HPDE6-E6E7 (cell line): ENCODE results near the gene SLC6A18.

Experiments
- DNase-seq: peaks from one replicate; pipeline ENCODE4 v3.0.0; 2011; ENCODE audit warnings: missing footprints; ENCODE audit errors: extremely low spot score

The SLC6A18 gene, protein sequence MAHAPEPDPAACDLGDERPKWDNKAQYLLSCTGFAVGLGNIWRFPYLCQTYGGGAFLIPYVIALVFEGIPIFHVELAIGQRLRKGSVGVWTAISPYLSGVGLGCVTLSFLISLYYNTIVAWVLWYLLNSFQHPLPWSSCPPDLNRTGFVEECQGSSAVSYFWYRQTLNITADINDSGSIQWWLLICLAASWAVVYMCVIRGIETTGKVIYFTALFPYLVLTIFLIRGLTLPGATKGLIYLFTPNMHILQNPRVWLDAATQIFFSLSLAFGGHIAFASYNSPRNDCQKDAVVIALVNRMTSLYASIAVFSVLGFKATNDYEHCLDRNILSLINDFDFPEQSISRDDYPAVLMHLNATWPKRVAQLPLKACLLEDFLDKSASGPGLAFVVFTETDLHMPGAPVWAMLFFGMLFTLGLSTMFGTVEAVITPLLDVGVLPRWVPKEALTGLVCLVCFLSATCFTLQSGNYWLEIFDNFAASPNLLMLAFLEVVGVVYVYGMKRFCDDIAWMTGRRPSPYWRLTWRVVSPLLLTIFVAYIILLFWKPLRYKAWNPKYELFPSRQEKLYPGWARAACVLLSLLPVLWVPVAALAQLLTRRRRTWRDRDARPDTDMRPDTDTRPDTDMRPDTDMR

DNA sequence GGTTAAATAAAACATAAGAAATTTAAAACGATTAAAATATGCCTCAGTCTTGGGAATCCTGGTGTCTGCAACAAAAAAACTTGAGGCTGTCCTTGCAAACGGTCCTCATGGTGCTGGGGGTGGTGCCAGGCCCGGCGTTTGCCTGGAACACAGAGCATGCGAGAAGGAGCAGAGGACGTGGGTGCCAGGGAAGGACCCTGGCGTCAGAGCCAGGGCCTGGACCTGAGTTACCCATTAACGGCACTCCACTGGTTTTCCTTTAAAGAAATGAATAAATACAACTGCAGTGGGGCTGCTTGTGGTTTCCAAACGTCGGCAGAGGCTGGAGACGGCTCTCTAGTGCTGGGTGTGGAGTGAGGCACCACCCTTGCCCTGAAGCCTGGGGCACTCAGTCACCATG, at the start of gene SLC6A18:
Gene SLC6A18, plus strand, starts transcription at position 301 of the 400 bp plus-strand sequence. Its CDS starts 97 bp downstream, at position 398.
- no peak for DNase-seq

DNA sequence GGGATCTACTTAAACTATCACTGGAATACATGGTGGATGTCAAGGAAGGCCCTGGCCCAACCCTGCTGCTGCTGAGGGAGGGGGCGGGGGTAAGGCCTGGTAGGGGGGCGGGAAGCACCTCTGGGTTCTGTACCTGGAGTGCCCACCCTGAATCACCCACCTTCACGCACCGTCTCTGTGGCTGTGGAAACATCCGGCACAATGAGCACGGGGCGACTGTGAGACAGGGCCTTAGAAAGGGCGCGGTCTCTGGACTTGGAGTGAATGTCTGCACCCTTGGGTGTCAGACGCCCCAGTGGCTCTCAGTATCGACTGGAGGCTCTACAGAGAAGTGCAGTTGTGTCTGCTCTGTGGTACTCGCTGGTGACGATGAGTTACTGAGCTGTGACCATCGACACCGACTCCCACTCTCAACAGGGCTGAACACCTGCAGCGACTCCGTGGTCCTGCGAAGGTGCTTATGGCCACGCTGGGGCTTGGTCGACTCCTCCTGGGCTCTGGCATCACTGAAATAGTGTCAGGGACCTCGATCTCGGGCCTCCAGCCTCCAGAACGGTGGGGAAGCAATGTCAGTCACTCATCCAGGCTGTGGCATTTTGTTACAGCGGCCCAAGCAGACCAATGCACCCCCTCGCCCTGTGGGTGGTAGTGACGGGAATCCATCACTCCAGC, 49.2 kb upstream of the SLC6A18 start:
- no peak for DNase-seq

DNA sequence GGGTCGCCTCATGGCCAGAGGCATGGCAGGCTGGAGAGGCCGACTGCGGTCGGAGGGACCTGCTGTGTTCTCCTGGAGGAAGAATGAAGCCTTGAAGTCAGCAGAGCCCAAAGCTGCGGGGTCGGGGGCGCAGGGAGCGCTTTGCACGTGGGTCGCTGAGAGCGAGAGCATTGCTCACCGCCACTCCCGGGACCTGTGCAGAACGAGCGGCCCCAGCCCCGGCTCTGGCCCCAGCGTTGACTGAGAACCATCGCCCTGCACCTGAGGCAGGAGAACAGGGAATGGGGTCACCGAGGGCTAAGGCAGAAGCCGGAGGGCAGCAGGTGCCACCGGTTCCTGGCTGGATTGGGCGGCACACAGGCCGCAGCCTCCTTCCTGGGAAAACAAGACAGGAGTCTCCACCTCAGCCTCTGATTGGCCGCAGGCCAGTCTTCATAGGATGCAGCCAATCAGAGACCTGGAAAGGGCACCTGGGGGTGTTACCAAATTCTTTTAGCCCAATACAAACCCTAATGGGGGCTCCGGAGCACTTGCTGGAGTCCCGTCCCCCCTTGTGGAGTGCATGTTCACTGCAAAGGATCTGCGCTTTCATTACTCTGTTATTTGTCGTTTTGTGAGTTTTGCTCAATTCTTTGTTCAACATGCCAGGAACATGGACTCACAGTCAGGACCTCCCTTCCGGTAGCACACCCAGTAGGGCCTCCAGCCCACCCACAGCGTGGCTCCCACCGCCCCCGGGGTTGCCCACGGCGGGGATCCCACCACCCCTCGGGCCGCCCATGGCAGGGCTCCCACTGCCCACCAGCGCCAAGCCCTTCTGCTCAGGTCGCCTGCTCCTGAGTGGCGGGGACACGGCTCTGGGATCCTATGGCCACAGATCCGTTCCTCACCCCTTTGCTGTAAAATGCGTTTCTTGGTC, 48.4 kb upstream of the SLC6A18 start:
- DNase-seq: no peak

DNA sequence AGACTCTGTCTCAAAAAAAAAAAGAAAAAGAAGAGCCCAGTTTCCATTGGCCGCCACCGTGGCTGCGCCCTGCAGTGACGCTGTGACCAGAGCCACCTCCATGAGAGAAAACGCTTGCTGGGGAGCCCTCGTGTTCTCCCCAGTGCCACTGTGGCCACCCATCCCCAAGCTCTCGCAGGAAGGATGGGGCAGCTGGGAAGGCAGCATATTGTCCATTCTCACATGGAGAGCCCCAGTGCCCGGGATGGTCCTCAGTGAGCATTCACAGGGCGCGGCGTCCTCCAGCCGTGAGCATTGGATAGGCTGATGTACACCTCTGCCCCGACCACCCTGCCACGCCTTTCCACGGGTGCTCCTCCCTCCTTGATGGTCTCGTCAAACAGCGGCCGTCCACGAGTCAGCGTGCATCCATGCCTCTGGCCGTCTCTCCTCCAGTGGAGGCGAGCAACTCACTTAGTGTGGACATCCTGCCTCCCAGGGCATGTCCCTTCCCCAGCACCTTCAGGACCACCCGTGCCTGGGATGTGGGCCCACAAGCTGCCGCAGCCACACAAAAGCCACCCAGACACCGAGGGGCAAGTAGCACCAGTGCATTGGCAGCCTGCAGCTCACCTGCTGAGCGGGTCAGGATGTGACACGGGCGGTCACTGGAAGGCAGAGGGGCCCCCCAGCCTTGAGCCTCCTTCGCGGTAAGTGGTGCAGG, 47.2 kb upstream of the SLC6A18 start:
- DNase-seq: no peak

DNA sequence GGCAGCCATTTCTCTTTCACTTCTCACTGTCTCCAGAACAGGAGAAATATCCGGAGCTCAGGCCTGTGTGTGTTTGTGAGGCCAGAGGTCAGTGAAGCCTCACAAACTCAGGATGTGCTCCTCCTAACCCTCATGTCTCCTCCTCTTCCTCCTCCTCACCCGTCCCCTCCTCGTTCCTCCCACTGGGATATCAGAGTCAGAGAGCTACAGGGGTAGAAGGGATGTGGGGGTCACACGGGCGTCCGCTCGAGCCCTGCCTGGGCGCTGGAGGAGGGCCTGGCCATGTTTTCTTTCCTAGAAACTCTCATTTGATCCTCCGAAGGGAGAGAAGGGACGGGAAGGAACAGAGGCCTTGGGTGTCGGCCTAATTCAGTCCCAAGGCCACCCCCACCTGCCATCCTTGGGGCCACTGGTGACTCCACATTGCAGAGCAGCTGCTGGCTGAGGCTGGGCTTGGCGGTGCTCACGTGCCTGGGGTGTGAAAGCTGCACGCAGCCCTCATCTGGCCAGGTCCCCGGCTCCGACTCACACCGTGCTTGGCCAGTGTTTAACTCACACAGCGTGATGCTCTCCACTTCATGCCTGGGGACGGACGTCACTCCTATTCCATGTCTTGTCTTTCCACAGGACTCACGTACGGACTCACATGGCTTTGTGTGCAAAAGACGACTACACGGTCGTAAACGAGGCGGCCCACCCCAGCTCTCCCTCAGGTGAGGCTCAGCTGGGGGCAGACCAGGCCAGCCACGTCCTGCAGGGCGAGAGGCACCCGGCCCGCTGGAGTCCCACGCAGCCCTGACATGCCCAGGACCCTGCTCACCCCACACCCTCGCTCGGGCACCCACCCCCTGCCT, 46.4 kb upstream of the SLC6A18 start:
- no peak for DNase-seq

DNA sequence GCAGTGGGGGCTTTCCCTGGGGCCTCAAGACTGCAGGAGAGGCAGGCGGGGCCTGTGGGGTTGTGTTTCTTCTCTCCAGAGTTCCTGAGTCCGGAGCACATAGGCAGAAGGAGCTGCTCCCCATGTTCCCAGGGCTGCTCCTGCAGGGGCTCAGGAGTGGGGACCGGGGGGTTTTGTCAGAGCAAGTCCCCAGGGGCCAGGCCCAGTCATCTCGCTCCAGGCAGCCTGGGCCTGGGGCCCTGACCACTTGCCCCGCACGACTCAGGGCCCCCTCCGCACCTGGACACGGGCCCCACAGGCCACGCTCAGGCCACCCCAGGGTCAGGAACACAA, 45.8 kb upstream of the SLC6A18 start:
- DNase-seq: no peak

DNA sequence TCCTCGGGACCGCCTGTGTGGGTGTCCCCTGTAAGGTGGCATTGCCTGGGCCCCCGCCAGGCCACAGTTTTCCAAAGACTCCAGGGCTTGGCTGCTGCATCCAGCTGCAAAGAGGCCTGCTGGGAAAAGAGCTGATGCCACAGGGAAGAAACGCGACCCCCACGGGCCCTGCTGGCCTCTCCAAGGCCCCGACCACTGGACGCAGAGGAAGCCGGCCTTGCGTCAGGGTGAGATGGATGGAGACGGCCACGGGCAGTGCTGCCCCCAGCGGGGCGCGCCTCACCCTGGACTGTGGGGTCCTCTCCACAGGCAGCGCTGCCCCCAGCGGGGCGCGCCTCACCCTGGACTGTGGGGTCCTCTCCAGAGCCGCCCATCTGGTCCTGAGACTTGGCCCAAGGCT, 45.1 kb upstream of the SLC6A18 start:
- DNase-seq: no peak

DNA sequence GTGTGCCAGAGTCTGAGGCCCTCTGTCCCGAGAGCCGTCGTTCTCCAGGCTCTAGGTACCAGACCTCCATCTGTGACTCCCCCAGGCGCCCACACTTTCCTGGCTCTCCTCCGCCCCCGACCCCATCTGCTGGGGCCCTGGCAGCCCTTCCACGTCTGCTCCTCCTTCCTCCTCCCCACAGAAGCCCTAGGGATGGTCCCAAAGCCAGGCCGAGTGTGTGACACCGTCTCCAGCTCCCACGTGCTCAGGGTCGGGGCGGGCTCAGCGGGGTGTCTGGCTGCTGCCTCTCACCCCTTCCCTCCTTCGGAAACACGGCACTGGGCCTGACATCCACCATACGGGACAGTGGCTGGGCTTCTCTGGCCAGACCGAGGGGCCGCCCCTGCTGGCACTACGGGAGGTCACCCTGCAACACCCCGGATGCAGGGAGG, 44.3 kb upstream of the SLC6A18 start:
- no peak for DNase-seq

DNA sequence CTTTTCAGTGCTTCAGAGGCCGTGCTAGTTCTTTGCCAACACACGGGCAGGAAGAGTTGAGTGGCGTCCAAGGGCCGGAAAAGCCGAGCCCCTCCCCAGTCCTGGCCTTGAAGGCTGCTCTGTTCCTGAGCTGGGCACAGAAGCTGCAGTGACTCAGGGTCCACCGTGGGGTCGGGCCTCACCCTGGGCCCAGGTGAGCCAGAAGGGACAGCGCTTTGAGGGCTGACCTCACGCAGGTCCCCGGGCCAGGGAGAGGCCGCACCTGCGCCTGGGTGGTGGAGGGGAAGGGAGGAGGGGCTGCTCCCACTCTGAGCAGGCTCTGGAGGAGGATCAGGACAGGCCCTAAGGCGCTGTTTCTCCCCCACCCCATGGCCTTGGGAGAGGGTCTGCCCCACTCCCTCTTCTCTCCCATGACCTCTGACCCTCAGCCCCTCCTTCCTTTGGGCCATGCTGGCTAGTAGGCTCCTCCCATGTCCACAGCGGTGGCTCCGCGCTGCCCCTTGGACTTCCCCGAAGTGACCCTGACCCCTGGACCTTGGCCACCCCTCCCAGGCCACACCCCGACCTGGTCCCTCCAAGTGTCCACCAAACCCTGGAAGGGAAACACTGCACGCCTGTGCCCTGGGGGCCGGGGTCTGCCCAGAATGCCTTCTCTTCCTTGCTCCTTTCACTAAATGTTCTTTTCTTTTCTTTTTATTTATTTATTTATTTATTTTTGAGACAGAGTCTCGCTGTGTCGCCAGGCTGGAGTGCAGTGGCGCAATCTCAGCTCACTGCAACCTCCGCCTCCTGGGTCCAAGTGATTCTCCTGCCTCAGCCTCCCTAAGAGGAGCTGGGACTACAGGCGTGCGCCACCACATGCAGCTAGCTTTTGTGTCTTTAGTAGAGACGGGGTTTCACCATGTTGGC, 43.5 kb upstream of the SLC6A18 start:
- DNase-seq: no peak

DNA sequence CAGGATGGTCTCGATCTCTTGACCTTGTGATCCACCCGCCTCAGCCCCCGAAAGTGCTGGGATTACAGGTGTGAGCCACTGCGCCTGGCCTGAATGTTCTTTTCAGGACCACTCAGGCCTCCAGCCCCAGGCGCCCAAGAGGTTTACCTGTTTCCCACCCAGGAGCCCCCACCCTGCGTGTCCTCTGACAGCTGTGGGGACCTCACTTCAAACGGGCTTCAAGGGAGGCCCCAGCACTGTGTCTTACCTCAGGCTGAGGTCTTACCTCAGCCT, 42.9 kb upstream of the SLC6A18 start:
- no peak for DNase-seq

DNA sequence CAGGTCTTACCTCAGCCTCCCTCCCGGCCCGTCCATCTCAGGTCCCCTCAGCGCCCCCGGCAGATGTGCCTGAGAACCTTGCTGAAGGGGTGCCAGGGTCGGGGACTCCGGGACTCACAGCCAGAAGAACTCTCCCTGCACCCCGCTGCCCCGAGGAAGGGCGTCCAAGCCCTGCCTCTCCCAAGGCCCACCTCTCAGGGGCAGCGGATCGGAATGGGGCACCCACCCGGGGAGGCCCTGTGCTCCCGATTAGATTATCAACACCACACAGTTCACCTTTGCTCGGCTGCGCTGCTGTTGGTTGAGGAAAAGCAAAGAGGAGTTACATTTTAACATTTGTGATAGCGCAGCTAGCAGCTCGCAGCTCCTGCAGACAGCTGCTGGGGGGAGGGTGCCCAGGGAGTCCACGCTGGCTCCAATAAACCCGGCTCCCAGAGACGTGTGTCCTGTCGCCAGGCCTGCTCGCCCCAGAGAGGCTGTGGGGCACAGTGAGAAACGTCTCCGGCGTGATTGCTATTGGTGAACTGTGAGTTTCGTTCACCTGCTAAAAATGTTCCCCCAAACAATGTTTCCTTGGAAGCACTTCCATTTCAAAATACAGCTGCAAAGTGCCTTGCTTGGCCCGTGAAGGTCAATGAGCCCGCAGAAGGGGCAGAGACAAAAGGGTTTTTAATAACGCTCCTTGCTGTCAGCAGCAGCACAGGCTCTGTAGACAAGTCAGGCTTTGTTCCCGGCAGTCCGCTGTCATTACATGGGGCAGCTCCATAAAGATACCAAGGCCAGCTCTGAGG, 42.4 kb upstream of the SLC6A18 start:
- no peak for DNase-seq

DNA sequence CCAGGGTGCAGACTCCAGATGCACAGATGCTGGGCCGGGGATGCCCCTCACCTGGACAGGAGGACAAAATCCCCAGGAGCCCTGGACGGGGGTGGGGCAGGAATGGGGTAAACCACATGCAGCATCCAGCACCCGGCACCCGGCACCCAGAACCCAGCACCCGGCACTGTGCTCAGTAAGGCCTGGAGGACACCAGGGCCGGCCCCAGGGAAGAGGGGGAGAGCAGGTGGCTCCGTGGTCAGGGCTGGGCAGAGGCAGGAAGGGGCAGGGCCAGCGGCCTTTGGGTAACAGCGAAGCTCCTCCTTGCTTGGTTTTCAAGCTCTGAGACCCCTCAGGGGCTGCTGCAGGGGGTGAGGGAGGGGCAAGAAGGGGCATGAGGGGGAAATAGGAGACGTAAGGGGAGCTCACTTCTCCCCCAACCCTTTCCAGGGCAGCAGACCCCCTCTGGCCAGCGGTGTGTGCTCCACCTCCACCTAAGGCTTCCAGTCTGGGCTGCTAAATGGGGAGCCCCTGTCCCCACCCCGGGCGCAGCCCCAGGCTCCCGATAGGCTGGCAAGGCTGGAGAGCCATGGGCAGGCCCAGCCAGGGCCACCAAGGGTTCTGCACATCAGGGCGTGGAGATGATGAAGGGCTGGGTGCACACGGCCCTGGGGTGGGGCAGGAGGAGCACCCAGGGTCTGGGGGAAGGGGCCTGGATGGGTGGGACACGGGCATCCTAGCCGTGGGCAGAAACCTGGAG, 41.6 kb upstream of the SLC6A18 start:
- no peak for DNase-seq

DNA sequence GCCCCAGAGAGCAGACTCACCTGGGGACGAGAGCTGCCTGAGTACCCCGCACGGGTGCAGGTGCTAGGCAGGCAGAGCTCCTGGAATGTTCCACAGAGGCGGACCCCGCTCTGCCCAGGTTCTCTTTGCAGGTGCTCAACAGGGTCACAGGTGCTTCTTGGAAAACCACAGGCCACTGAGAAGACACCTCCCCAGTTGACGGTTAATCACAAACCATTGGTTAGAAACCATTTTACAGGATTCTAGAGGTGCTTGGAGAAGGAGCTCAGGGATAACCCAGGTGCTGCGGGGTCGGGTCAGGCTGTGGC, 41.1 kb upstream of the SLC6A18 start:
- DNase-seq: no peak

DNA sequence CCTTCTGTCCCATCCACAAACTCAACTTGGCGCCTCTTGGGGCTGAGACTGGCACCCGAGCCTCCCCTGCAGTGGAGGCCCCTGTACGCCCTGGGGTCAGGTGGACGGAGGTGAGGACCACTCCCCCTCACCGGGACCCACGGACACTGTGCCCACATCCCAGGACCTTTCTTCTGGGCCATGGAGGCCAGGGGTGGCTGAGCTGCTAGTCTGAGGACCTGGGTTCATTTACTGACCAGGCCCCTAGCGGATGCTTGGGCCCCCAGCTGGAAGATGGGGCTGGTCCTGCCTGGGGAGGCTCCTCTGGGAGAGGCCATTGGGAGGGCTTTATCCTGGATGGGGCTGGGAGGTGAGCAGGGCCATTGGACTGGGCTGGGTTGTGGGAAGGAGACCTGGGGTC, 40.7 kb upstream of the SLC6A18 start:
- DNase-seq: no peak

DNA sequence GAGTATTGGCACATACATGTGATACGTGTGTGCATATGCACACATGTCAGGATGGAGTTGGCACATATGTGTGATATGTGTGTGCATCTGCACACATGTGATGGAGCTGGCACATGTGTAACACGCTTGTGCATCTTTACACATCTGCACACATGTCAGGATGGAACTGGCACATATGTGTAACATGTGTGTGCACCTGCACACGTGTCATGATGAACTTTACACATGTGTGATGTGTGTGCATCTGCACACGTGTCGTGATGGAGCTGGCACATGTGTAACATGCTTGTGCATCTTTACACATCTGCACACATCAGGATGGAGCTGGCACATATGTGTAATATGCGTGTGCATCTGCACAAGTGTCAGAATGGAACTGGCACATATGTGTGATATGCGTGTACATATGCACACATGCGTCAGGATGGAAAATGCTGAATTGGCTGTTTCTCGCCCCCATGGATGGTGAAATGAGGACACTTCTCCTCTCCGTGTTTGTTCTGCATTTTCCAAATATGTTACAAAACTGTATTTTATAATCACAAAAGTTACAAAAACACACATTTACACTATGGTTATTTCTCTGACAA, 40.0 kb upstream of the SLC6A18 start:
- no peak for DNase-seq

DNA sequence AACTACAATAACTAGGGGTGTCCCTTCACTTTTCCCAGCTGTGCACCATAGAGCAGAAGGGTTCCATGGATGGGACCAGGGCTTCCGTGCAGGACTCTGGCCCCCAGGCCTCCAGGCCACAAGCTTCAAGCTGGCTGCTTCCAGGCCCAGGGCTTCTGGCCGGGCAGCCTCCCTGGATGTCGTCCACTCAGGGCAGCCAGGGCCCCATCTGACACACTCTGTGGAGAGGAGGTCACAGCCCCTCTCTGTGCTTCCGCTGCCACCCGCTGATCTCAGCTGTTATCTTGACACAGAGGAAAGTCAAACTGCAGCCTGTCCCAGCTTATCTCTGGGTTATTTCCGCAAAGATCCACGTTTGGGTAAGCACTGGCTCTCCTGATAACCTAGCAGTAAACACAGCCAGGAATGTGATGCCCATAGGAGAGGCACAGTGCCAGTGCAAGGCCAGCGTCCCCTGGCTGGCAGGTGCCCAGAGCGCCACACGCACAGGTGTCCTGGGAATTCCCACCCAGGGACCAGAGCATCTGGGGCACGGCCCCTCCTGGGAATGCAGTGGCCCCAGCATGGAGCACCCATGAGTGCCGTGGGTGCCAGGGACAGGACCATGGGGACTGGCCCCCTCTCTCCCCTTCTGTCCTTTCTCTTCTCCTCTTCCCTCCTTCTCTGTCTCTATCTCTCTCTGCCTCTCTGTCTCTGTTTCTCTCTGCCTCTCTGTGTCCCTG, 39.4 kb upstream of the SLC6A18 start:
- no peak for DNase-seq
